Measurements from ENCODE around the gene TEKT5.

TEKT5 gene

GRCh38 chr16:10608687-10609401, 85.9 kb downstream of the TEKT5 start:
- no peak for DNase-seq

GRCh38 chr16:10607157-10607556, 87.6 kb downstream of the TEKT5 start:
- DNase-seq, result no peak

- no peak for DNase-seq
Measured at GRCh38 chr16:10606607-10607006, 88.1 kb downstream of the TEKT5 start.

- no peak for DNase-seq
Measured at GRCh38 chr16:10605636-10606035, 89.1 kb downstream of the TEKT5 start.

- no peak for DNase-seq
Measured at GRCh38 chr16:10601444-10602408, 93.0 kb downstream of the TEKT5 start.

GRCh38 chr16:10600782-10601443, 93.8 kb downstream of the TEKT5 start:
- no peak for DNase-seq

GRCh38 chr16:10599626-10600025, 95.1 kb downstream of the TEKT5 start:
- DNase-seq, result no peak

- no peak for DNase-seq
Measured at GRCh38 chr16:10598157-10598556, 96.6 kb downstream of the TEKT5 start.

GRCh38 chr16:10597187-10597601, 97.5 kb downstream of the TEKT5 start:
- no peak for DNase-seq

GRCh38 chr16:10594312-10594950, 100.3 kb downstream of the TEKT5 start:
- DNase-seq, result no peak

- DNase-seq, result no peak
Measured at GRCh38 chr16:10592611-10593010, 102.1 kb downstream of the TEKT5 start.

GRCh38 chr16:10590342-10590741, 104.4 kb downstream of the TEKT5 start:
- DNase-seq, result no peak

GRCh38 chr16:10589109-10589508, 105.6 kb downstream of the TEKT5 start:
- DNase-seq, result no peak

GRCh38 chr16:10587622-10588021, 107.1 kb downstream of the TEKT5 start:
- DNase-seq, result no peak

- DNase-seq, result no peak
Measured at GRCh38 chr16:10584981-10585438, 109.7 kb downstream of the TEKT5 start.

- DNase-seq, result no peak
Measured at GRCh38 chr16:10583269-10583668, 111.5 kb downstream of the TEKT5 start.

GRCh38 chr16:10581507-10581906, 113.2 kb downstream of the TEKT5 start:
- no peak for DNase-seq

GRCh38 chr16:10580883-10581247, 113.9 kb downstream of the TEKT5 start:
- no peak for DNase-seq

- DNase-seq, result peak; percentile 86
Measured at GRCh38 chr16:10579965-10580882, 114.5 kb downstream of the TEKT5 start, which contains the start of gene EMP2. TSS of gene EMP2 (minus strand) at chr16:10580598. CDS start at chr16:10547617, 32,981 bp downstream.

- DNase-seq, result no peak
Measured at GRCh38 chr16:10579575-10579964, 115.2 kb downstream of the TEKT5 start.
